B cell (primary cell): Measurements from ENCODE around the gene BSND. TPM values are rescaled to one million over a fixed set of nuclear protein-coding genes. Genes with fewer than 3 reads are reported as not detected.

Experiments
- ATAC-seq: fragments of 200-7000 bp; cut with Tn5 transposase; one replicate; pipeline ENCODE4 v1.10.0; 2021; ENCODE audit warnings: low read depth, mild to moderate bottlenecking, moderate number of reproducible peaks, moderate library complexity
- CTCF ChIA-PET: fragments of 350-600 bp; sonication (Branson Sonifier 250); formaldehyde crosslinking; loops from one replicate; lab custom pipeline; 2021; ENCODE audit warnings: antibody characterized with exemption, inconsistent platforms; lab: Charles Lee
- POLR2A ChIA-PET: fragments of 350-600 bp; sonication (Branson Sonifier 250); formaldehyde crosslinking; loops from one replicate; lab custom pipeline; 2021; ENCODE audit warnings: antibody characterized with exemption; lab: Charles Lee
- DNase-seq: peaks from one replicate; pipeline ENCODE4 v3.0.0; 2013
- H2AFZ ChIP-seq: 2 replicates; pipeline ENCODE4 v1.6.1; 2012; ENCODE audit warnings: mild to moderate bottlenecking, low read depth, low read length; ENCODE audit not compliant: insufficient read depth, poor library complexity, severe bottlenecking
- H3K27ac ChIP-seq, 2 donors: 1 replicate in 1 of 2; 2 replicates in 1 of 2; pipeline ENCODE4 v1.5.1; 2012 to 2013; ENCODE audit warnings: low read length in 2 of 2, mild to moderate bottlenecking in 2 of 2, moderate library complexity in 1 of 2
- H3K27me3 ChIP-seq, 4 experiments: fragments of 200-600 bp in 1 of 4; sonication (generic) in 1 of 4; replicated peaks in 1 of 4; 1 replicate in 2 of 4; 2 replicates in 2 of 4; pipeline versions ENCODE4 v1.6.1 to v1.7.0; 2013 to 2016; ENCODE audit warnings: low read length in 3 of 4, mild to moderate bottlenecking in 2 of 4, mixed read lengths in 1 of 4, moderate library complexity in 1 of 4; ENCODE audit not compliant: insufficient read depth in 4 of 4, control insufficient read depth in 3 of 4; ENCODE audit errors: control extremely low read depth in 1 of 4
- H3K36me3 ChIP-seq, 2 experiments: replicated peaks in 1 of 2; 1 replicate in 1 of 2; 2 replicates in 1 of 2; pipeline versions ENCODE4 v1.6.1 to v1.7.1; 2013; ENCODE audit warnings: low read length in 1 of 2; ENCODE audit not compliant: insufficient read depth in 2 of 2, control insufficient read depth in 1 of 2; ENCODE audit errors: control extremely low read depth in 1 of 2, extremely low read depth in 1 of 2
- H3K4me1 ChIP-seq, 2 donors: fragments of 200-600 bp in 1 of 2; sonication (generic) in 1 of 2; 1 replicate in 1 of 2; 2 replicates in 1 of 2; pipeline versions ENCODE4 v1.5.1 to v1.6.1; 2013 to 2017; ENCODE audit warnings: low read length in 2 of 2; ENCODE audit not compliant: control insufficient read depth in 2 of 2, insufficient read depth in 2 of 2
- H3K4me2 ChIP-seq: replicated peaks from 2 replicates; pipeline ENCODE3; 2012; ENCODE audit warnings: mild to moderate bottlenecking, low read depth, low read length; ENCODE audit not compliant: poor library complexity, severe bottlenecking
- H3K4me3 ChIP-seq, 5 experiments: fragments of 200-600 bp in 1 of 5; sonication (generic) in 1 of 5; 1 replicate in 3 of 5; 2 replicates in 2 of 5; pipeline versions ENCODE4 v1.5.1 to v1.7.0; 2011 to 2016; ENCODE audit warnings: low read length in 4 of 5, mild to moderate bottlenecking in 4 of 5, low read depth in 2 of 5, control low read depth in 1 of 5, moderate library complexity in 1 of 5; ENCODE audit not compliant: insufficient read depth in 1 of 5; ENCODE audit errors: control extremely low read depth in 1 of 5, extremely low read depth in 1 of 5
- H3K79me2 ChIP-seq: fragments of 200-600 bp; sonication (generic); one replicate; pipeline ENCODE4 v1.6.0; 2016; ENCODE audit warnings: low read length; ENCODE audit not compliant: control insufficient read depth, insufficient read depth
- H3K9ac ChIP-seq: fragments of 200-600 bp; sonication (generic); 2 replicates; pipeline ENCODE4 v1.6.1; 2017; ENCODE audit warnings: mild to moderate bottlenecking, low read length, moderate library complexity
- H3K9me3 ChIP-seq, 3 donors: one replicate each; pipeline versions ENCODE4 v1.6.1 to v1.7.1; 2013; ENCODE audit warnings: low read length in 2 of 3; ENCODE audit not compliant: control insufficient read depth in 2 of 3, insufficient read depth in 1 of 3; ENCODE audit errors: control extremely low read depth in 1 of 3
- H4K20me1 ChIP-seq: 2 replicates; pipeline ENCODE4 v1.6.0; 2012; ENCODE audit warnings: mild to moderate bottlenecking, low read length; ENCODE audit not compliant: insufficient read depth, control insufficient read depth, poor library complexity, severe bottlenecking
- H3K27ac Mint-ChIP-seq: one replicate; pipeline ENCODE4 v1.8.0; 2021; ENCODE audit warnings: mixed read lengths
- H3K27me3 Mint-ChIP-seq: one replicate; pipeline ENCODE4 v1.8.0; 2021; ENCODE audit warnings: mixed read lengths
- H3K4me1 Mint-ChIP-seq: one replicate; pipeline ENCODE4 v1.8.0; 2021; ENCODE audit warnings: mixed read lengths
- H3K4me3 Mint-ChIP-seq: one replicate; pipeline ENCODE4 v1.8.0; 2021; ENCODE audit warnings: mixed read lengths
- H3K9me3 Mint-ChIP-seq: one replicate; pipeline ENCODE4 v1.8.0; 2022; ENCODE audit warnings: mixed read lengths; ENCODE audit not compliant: insufficient read depth
- EZH2 ChIP-seq: IDR thresholded peaks from 2 replicates; pipeline ENCODE4 v1.6.1; 2012; ENCODE audit warnings: borderline replicate concordance, low read depth, mild to moderate bottlenecking, moderate library complexity, low read length; ENCODE audit not compliant: insufficient read depth, poor library complexity, severe bottlenecking
- WGBS: methylation state at CpG from one replicate; pipeline ENCODE4 v1.1.5; 2013; ENCODE audit warnings: missing lambda C conversion rate; ENCODE audit not compliant: insufficient coverage; 5-methylcytosine and 5-hydroxymethylcytosine counted together
- intact Hi-C: fragments of 100-400 bp; cut with micrococcal nuclease; formaldehyde crosslinking; loops from one replicate; pipeline ENCODE4 v1.10.0; 2022
- polyA plus RNA-seq: library from polyadenylated mRNA; depleted of rRNA; stranded (reverse); fragments of >200 nt; gene quantifications from 2 replicates; pipeline ENCODE4 v1.2.3, GENCODE V29; 2012
- total RNA-seq, 2 donors: library from RNA; stranded (reverse); fragments of 120-200 nt in 1 of 2; gene quantifications; 1 replicate in 1 of 2; 2 replicates in 1 of 2; pipeline versions ENCODE4 v1.2.3 to v1.2.4, GENCODE V29; 2013 to 2022
- TF ChIP-seq, protein P1 (sequence below): fragments of 200-600 bp; IDR thresholded peaks from one replicate; pipeline ENCODE4 v1.8.0; 2022; ENCODE audit warnings: antibody characterized with exemption, mild to moderate bottlenecking

BSND gene
- total and polyA plus RNA-seq, 2 donors (not counting 1 experiment from before 2014, with no cell fraction given): not detected

DNA sequence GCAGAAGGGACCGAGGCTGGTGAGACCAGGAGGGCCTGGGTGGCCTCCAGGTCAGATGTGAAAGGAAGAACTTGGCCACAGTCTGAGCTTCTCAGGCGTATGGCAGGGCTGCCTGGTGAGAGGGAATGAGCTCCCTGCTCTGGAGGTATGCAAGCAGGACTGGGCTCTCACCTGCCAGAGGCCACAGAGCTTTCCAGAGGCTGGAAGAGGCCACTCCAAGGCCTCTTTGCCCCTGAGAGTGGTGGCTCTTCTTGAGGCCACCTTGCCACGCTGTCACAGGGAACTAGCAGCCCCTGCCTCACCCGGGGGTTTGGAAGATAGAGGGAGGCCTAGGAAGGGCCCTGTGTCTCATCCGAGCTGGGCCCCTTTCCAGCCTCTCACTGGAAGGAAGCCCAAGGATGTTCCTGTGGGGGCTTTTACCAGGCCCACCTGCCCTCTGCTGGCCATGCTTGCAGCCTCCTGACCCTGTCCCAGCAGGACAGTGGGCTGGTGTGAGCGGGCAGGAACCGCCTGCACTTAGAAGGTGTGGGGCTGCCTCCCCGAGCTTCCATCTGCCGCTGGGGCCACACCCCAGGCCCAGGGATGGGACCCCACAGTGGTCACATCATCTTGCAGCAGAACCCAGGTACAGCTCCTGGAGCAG is 50.7 kb downstream of the BSND start:
- Histone ChIP-seq H3K4me3 (no peak overlapping the region), H3K4me2 (no peak overlapping the region), H3K27me3 (no peaks in the 10 kb centered on the region), H3K9me3 (no peaks in the 10 kb centered on the region), H3K9ac (no peak overlapping the region), H3K36me3 (no peaks in the 10 kb centered on the region), H3K79me2 (no peaks in the 10 kb centered on the region), H2AFZ (no peak overlapping the region), H3K27ac (no peak overlapping the region), H3K4me1 (no peaks in the 10 kb centered on the region), H4K20me1 (no peaks in the 10 kb centered on the region)
- Mint-ChIP-seq H3K27ac (no peak overlapping the region), H3K27me3 (peaks cover 13% of the 10 kb centered on the region), H3K4me3 (no peak overlapping the region), H3K4me1 (no peaks in the 10 kb centered on the region), H3K9me3 (no peaks in the 10 kb centered on the region)
- WGBS: 82% methylated on average over 9 of the region's 9 CpGs
- CTCF ChIA-PET: no interaction called here
- TF ChIP-seq, protein P1, sequence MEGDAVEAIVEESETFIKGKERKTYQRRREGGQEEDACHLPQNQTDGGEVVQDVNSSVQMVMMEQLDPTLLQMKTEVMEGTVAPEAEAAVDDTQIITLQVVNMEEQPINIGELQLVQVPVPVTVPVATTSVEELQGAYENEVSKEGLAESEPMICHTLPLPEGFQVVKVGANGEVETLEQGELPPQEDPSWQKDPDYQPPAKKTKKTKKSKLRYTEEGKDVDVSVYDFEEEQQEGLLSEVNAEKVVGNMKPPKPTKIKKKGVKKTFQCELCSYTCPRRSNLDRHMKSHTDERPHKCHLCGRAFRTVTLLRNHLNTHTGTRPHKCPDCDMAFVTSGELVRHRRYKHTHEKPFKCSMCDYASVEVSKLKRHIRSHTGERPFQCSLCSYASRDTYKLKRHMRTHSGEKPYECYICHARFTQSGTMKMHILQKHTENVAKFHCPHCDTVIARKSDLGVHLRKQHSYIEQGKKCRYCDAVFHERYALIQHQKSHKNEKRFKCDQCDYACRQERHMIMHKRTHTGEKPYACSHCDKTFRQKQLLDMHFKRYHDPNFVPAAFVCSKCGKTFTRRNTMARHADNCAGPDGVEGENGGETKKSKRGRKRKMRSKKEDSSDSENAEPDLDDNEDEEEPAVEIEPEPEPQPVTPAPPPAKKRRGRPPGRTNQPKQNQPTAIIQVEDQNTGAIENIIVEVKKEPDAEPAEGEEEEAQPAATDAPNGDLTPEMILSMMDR: no peak
- DNase-seq (no peak), ATAC-seq (no peak)
- POLR2A ChIA-PET: no interaction called here
- intact Hi-C loops: no loop called here

DNA sequence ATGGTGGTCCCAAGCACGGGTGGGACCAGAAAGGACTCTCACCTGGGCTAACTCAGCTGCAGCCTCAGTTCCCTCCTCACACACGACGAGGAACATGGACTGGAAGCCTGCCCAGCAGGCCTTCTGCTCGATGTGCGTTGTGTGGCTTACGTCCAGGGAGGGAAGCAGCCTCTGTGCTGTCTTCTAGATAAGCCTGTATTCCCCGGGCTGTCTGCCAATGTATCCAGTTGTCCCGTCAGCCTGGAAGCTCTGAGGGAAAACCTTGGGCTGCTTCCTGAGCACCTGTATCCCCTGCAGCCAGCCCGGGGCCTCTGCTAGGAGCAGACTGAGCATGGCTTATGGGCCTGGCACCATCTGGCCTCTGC is 51.2 kb downstream of the BSND start:
- H3K79me2 ChIP-seq: no peaks in the 10 kb centered on the region
- intact Hi-C loops: no loop called here
- no peaks in the 10 kb centered on the region for H3K36me3 ChIP-seq
- H3K4me2 ChIP-seq: no peak overlapping the region
- no peaks in the 10 kb centered on the region for H3K9me3 Mint-ChIP-seq
- H3K9me3 ChIP-seq: no peaks in the 10 kb centered on the region
- H3K4me1 ChIP-seq: no peaks in the 10 kb centered on the region
- no peak overlapping the region for H3K4me3 Mint-ChIP-seq
- ChIA-PET POLR2A (no interaction called here), CTCF (no interaction called here)
- TF ChIP-seq, protein P1: no peak
- no peak for TF ChIP-seq EZH2
- H3K27me3 ChIP-seq: no peaks in the 10 kb centered on the region
- H3K9ac ChIP-seq: no peak overlapping the region
- no peak overlapping the region for H2AFZ ChIP-seq
- 87% methylated on average over 9 of the region's 9 CpGs for WGBS
- H3K27me3 Mint-ChIP-seq: peaks cover 13% of the 10 kb centered on the region
- no peak for DNase-seq
- H3K27ac ChIP-seq: no peak overlapping the region
- ATAC-seq: no peak
- H3K4me1 Mint-ChIP-seq: no peaks in the 10 kb centered on the region
- no peak overlapping the region for H3K27ac Mint-ChIP-seq
- H3K4me3 ChIP-seq: no peak overlapping the region
- no peaks in the 10 kb centered on the region for H4K20me1 ChIP-seq
